Measurements from ENCODE around the gene MMP8.

- TF ChIP-seq ELF4 (IDR thresholded peaks at IDR 0.05), result no peak
- no peak for TF ChIP-seq L3MBTL2 (conservative IDR thresholded peaks at IDR 0.05)
- no peak for TF ChIP-seq TARDBP (IDR thresholded peaks at IDR 0.05)
- TF ChIP-seq HDGF (IDR thresholded peaks at IDR 0.05; ENCODE audit: borderline replicate concordance), result no peak
- TF ChIP-seq FOXM1 (IDR thresholded peaks at IDR 0.05; ENCODE audit: borderline replicate concordance), result no peak
- TF ChIP-seq SP1 (IDR thresholded peaks at IDR 0.05), result no peak
- no peak for TF ChIP-seq SUZ12 (IDR thresholded peaks at IDR 0.05)
- TF ChIP-seq FOXK2 (IDR thresholded peaks at IDR 0.05), result no peak
Measured at GRCh38 chr11:102703826-102704493, 20.8 kb downstream of the MMP8 start.

All from HEK293T (cell line).